ENCODE data around the gene TMEM167B.

- TF ChIP-seq EZH2 (IDR thresholded peaks at IDR 0.05; ENCODE audit: insufficient read depth, poor library complexity, severe bottlenecking) (no peak), EZH2phosphoT487 (IDR thresholded peaks at IDR 0.05; ENCODE audit: insufficient read depth, low read depth) (no peak)
Observed at GRCh38 chr1:109131800-109132199, 41.2 kb downstream of the TMEM167B start.

Data from GM23248 (cell line).